HEK293 (cell line): ENCODE results near the gene ELAVL3.

Experiments used
- BCL11B ChIP-seq: fragments of 450-650 bp; formaldehyde crosslinking; IDR thresholded peaks from 2 replicates; pipeline ENCODE4 v1.5.1; 2016; ENCODE audit warnings: low read depth, missing biosample characterization, missing genetic modification characterization
- GLI2 ChIP-seq: fragments of 450-650 bp; formaldehyde crosslinking; IDR thresholded peaks from 2 replicates; pipeline ENCODE4; 2017; ENCODE audit warnings: missing biosample characterization, missing genetic modification characterization, low read depth, borderline replicate concordance
- GLI4 ChIP-seq: fragments of 450-650 bp; formaldehyde crosslinking; IDR thresholded peaks from 2 replicates; pipeline ENCODE4 v1.5.1; 2016; ENCODE audit warnings: missing biosample characterization, missing genetic modification characterization
- IKZF3 ChIP-seq: fragments of 450-650 bp; IDR thresholded peaks from 2 replicates; pipeline ENCODE4 v1.5.0; 2018; ENCODE audit warnings: missing biosample characterization, mild to moderate bottlenecking, missing genetic modification characterization, moderate library complexity
- KLF8 ChIP-seq: fragments of 450-650 bp; formaldehyde crosslinking; IDR thresholded peaks from 2 replicates; pipeline ENCODE4 v1.5.1; 2016; ENCODE audit warnings: missing biosample characterization, missing genetic modification characterization
- MEIS1 ChIP-seq: sonication (generic); formaldehyde crosslinking; IDR thresholded peaks from 2 replicates; pipeline ENCODE4 v1.8.1; 2022; ENCODE audit warnings: missing genetic modification reagents, mild to moderate bottlenecking, borderline replicate concordance
- MYNN ChIP-seq: fragments of 450-650 bp; formaldehyde crosslinking; IDR thresholded peaks from 2 replicates; pipeline ENCODE4 v1.5.1; 2016; ENCODE audit warnings: missing biosample characterization, missing genetic modification characterization, borderline replicate concordance
- SP3 ChIP-seq: fragments of 450-650 bp; formaldehyde crosslinking; IDR thresholded peaks from 2 replicates; pipeline ENCODE4 v1.5.1; 2016; ENCODE audit warnings: missing biosample characterization, missing genetic modification characterization
- TCF7L2 ChIP-seq: IDR thresholded peaks from 2 replicates; pipeline ENCODE4 v1.6.1; 2011; ENCODE audit warnings: low read depth, mild to moderate bottlenecking, inconsistent platforms, low read length, moderate library complexity, borderline replicate concordance
- ZBTB1 ChIP-seq: fragments of 450-650 bp; formaldehyde crosslinking; IDR thresholded peaks from 2 replicates; pipeline ENCODE4 v1.5.1; 2016; ENCODE audit warnings: missing biosample characterization, missing genetic modification characterization
- ZFP3 ChIP-seq: fragments of 450-650 bp; formaldehyde crosslinking; IDR thresholded peaks from 2 replicates; pipeline ENCODE4 v1.5.1; 2016; ENCODE audit warnings: low read depth, missing biosample characterization, missing genetic modification characterization
- ZIC2 ChIP-seq: fragments of 450-650 bp; formaldehyde crosslinking; IDR thresholded peaks from 2 replicates; pipeline ENCODE4 v1.5.1; 2016; ENCODE audit warnings: missing biosample characterization, missing genetic modification characterization
- ZNF10 ChIP-seq: fragments of 450-650 bp; formaldehyde crosslinking; IDR thresholded peaks from 2 replicates; pipeline ENCODE4 v1.5.1; 2017; ENCODE audit warnings: missing biosample characterization, missing genetic modification characterization
- ZNF133 ChIP-seq: fragments of 450-650 bp; formaldehyde crosslinking; IDR thresholded peaks from 2 replicates; pipeline ENCODE4 v1.5.1; 2016; ENCODE audit warnings: missing biosample characterization, missing genetic modification characterization
- ZNF223 ChIP-seq: fragments of 450-650 bp; formaldehyde crosslinking; IDR thresholded peaks from 2 replicates; pipeline ENCODE4 v1.5.1; 2016; ENCODE audit warnings: missing biosample characterization, missing genetic modification characterization
- ZNF248 ChIP-seq: fragments of 450-650 bp; formaldehyde crosslinking; IDR thresholded peaks from 2 replicates; pipeline ENCODE4 v1.5.1; 2017; ENCODE audit warnings: missing biosample characterization, missing genetic modification characterization
- ZNF274 ChIP-seq, 2 experiments: fragments of 200-500 bp in 1 of 2; fragments of 450-650 bp in 1 of 2; sonication (Bioruptor generic) in 1 of 2; formaldehyde crosslinking in 1 of 2; IDR thresholded peaks; 2 replicates each; pipeline versions ENCODE4 v1.5.1 to v1.6.1; 2014 to 2016; ENCODE audit warnings: borderline replicate concordance in 1 of 2, inconsistent platforms in 1 of 2, low read length in 1 of 2, missing biosample characterization in 1 of 2, missing genetic modification characterization in 1 of 2
- ZNF324 ChIP-seq: fragments of 450-650 bp; formaldehyde crosslinking; IDR thresholded peaks from 2 replicates; pipeline ENCODE4 v1.5.1; 2016; ENCODE audit warnings: missing biosample characterization, missing genetic modification characterization
- ZNF37A ChIP-seq: fragments of 450-650 bp; IDR thresholded peaks from 2 replicates; pipeline ENCODE4 v1.5.1; 2018; ENCODE audit warnings: missing biosample characterization, missing genetic modification characterization
- ZNF416 ChIP-seq: fragments of 450-650 bp; formaldehyde crosslinking; IDR thresholded peaks from 2 replicates; pipeline ENCODE4 v1.5.1; 2016; ENCODE audit warnings: missing biosample characterization, missing genetic modification characterization
- ZNF521 ChIP-seq: fragments of 450-650 bp; formaldehyde crosslinking; IDR thresholded peaks from 2 replicates; pipeline ENCODE4 v1.5.1; 2017; ENCODE audit warnings: missing biosample characterization, mild to moderate bottlenecking, missing genetic modification characterization
- ZNF549 ChIP-seq: fragments of 450-650 bp; IDR thresholded peaks from 2 replicates; pipeline ENCODE4 v1.5.1; 2018; ENCODE audit warnings: missing biosample characterization, missing genetic modification characterization, mild to moderate bottlenecking, inconsistent platforms, moderate library complexity
- ZNF610 ChIP-seq: fragments of 450-650 bp; formaldehyde crosslinking; IDR thresholded peaks from 2 replicates; pipeline ENCODE4 v1.5.1; 2016; ENCODE audit warnings: missing biosample characterization, missing genetic modification characterization, borderline replicate concordance
- ZNF621 ChIP-seq: fragments of 450-650 bp; formaldehyde crosslinking; IDR thresholded peaks from 2 replicates; pipeline ENCODE4 v1.5.1; 2017; ENCODE audit warnings: missing biosample characterization, missing genetic modification characterization
- ZNF623 ChIP-seq: fragments of 450-650 bp; formaldehyde crosslinking; IDR thresholded peaks from 2 replicates; pipeline ENCODE4 v1.5.1; 2016; ENCODE audit warnings: missing biosample characterization, missing genetic modification characterization
- ZNF660 ChIP-seq: fragments of 450-650 bp; IDR thresholded peaks from 2 replicates; pipeline ENCODE4 v1.5.1; 2018; ENCODE audit warnings: missing biosample characterization, mild to moderate bottlenecking, missing genetic modification characterization
- ZNF670 ChIP-seq: fragments of 450-650 bp; formaldehyde crosslinking; IDR thresholded peaks from 2 replicates; pipeline ENCODE4 v1.5.1; 2016; ENCODE audit warnings: missing biosample characterization, missing genetic modification characterization, low read depth
- ZNF701 ChIP-seq: fragments of 450-650 bp; formaldehyde crosslinking; IDR thresholded peaks from 2 replicates; pipeline ENCODE4 v1.5.1; 2016; ENCODE audit warnings: missing biosample characterization, missing genetic modification characterization
- ZNF768 ChIP-seq: fragments of 450-650 bp; formaldehyde crosslinking; IDR thresholded peaks from 2 replicates; pipeline ENCODE4 v1.5.1; 2018; ENCODE audit warnings: missing biosample characterization, mild to moderate bottlenecking, missing genetic modification characterization
- ZNF785 ChIP-seq: fragments of 450-650 bp; formaldehyde crosslinking; IDR thresholded peaks from 2 replicates; pipeline ENCODE4 v1.5.1; 2016; ENCODE audit warnings: missing biosample characterization, missing genetic modification characterization
- ZSCAN23 ChIP-seq: fragments of 450-650 bp; formaldehyde crosslinking; IDR thresholded peaks from 2 replicates; pipeline ENCODE4 v1.5.1; 2016; ENCODE audit warnings: missing biosample characterization, missing genetic modification characterization
- TF ChIP-seq, protein P1 (sequence below): fragments of 450-650 bp; formaldehyde crosslinking; IDR thresholded peaks from 2 replicates; pipeline ENCODE4 v1.5.1; 2016; ENCODE audit warnings: missing biosample characterization, missing genetic modification characterization
- TF ChIP-seq, protein P2 (sequence below): fragments of 450-650 bp; formaldehyde crosslinking; IDR thresholded peaks from 2 replicates; pipeline ENCODE4 v1.5.1; 2016; ENCODE audit warnings: missing biosample characterization, missing genetic modification characterization
- TF ChIP-seq, protein P3 (sequence below): fragments of 450-650 bp; formaldehyde crosslinking; IDR thresholded peaks from 2 replicates; pipeline ENCODE4 v1.5.1; 2016; ENCODE audit warnings: missing biosample characterization, missing genetic modification characterization
- TF ChIP-seq, protein P4 (sequence below): fragments of 450-650 bp; formaldehyde crosslinking; IDR thresholded peaks from 2 replicates; pipeline ENCODE4 v1.5.1; 2016; ENCODE audit warnings: missing biosample characterization, missing genetic modification characterization

Gene ELAVL3

DNA sequence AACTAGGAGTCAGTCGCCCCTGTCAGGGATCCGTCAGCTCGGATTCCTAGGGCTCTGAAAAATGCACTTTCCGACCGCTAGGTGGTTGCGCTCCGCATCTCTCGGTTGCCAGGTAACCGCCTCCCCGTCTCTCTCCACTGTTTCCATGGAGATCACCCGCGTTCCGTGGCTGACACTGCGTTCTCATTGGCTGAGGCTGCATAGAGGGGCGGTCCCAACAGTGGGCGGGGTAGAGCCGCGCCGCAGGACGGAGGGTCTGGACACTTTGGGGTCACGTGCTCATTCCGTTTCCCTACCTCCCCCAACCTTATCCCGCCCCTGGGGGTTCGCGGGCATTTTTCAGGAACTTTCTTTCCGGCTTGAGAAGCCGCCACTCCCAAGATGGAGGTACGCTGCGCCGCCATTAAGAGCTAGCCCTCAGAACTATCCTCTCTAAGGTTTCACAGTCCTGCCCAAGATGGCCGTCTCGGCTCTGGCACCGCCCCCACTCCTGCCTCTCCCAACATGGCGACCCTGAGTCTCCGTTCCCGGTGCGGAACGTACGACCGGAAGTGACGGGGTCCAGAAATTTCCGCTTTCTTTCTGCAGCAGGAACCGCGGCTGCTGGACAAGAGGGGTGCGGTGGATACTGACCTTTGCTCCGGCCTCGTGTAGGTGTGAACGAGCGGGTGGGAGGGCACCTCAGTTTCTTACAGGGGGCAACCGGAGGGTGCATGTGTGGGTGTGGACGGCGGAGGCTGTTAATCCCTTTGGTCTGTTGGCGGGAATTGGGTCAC is 45.6 kb downstream of the ELAVL3 start, which contains the start of the genes ODAD3 and PRKCSH (continued):
- TF ChIP-seq, protein P1, sequence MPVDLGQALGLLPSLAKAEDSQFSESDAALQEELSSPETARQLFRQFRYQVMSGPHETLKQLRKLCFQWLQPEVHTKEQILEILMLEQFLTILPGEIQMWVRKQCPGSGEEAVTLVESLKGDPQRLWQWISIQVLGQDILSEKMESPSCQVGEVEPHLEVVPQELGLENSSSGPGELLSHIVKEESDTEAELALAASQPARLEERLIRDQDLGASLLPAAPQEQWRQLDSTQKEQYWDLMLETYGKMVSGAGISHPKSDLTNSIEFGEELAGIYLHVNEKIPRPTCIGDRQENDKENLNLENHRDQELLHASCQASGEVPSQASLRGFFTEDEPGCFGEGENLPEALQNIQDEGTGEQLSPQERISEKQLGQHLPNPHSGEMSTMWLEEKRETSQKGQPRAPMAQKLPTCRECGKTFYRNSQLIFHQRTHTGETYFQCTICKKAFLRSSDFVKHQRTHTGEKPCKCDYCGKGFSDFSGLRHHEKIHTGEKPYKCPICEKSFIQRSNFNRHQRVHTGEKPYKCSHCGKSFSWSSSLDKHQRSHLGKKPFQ, result peak; percentile 84
- peak; percentile 23; the same call in 1 of the 2 replicates for TF ChIP-seq ZIC2 (tag by site-specific recombination)
- no peak for TF ChIP-seq ZNF521 (tag by site-specific recombination)
- TF ChIP-seq ZNF324 (tag by site-specific recombination), result peak; percentile 68; the same call in 1 of the 2 replicates
- TF ChIP-seq KLF8 (tag by site-specific recombination), result peak; percentile 87
- TF ChIP-seq ZNF785 (tag by site-specific recombination), result no peak
- TF ChIP-seq ZNF623 (tag by site-specific recombination), result peak; percentile 18; the same call in 1 of the 2 replicates
- peak; percentile 97 for TF ChIP-seq SP3 (tag by site-specific recombination)
- no peak for TF ChIP-seq GLI4 (tag by site-specific recombination)
- TF ChIP-seq ZNF701 (tag by site-specific recombination), result no peak
- TF ChIP-seq BCL11B (tag by site-specific recombination), result peak; percentile 98
- no peak for TF ChIP-seq ZNF416
- no peak for TF ChIP-seq ZNF768 (tag by site-specific recombination)
- TF ChIP-seq MEIS1 (CRISPR knock-in tag), result no peak
- TF ChIP-seq ZNF10 (tag by site-specific recombination), result no peak; the same call in 1 of the 2 replicates
- TF ChIP-seq, protein P2, sequence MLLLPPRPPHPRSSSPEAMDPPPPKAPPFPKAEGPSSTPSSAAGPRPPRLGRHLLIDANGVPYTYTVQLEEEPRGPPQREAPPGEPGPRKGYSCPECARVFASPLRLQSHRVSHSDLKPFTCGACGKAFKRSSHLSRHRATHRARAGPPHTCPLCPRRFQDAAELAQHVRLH (tag by site-specific recombination), result peak; percentile 99
- no peak; the same call in 1 of the 2 replicates for TF ChIP-seq ZNF660 (tag by site-specific recombination)
- TF ChIP-seq ZNF248, result no peak
- TF ChIP-seq TCF7L2, result no peak
- TF ChIP-seq ZSCAN23 (tag by site-specific recombination), result no peak
- no peak for TF ChIP-seq ZNF549 (tag by site-specific recombination)
- no peak for TF ChIP-seq ZFP3 (tag by site-specific recombination)
- no peak for TF ChIP-seq ZBTB1
- TF ChIP-seq, protein P3, sequence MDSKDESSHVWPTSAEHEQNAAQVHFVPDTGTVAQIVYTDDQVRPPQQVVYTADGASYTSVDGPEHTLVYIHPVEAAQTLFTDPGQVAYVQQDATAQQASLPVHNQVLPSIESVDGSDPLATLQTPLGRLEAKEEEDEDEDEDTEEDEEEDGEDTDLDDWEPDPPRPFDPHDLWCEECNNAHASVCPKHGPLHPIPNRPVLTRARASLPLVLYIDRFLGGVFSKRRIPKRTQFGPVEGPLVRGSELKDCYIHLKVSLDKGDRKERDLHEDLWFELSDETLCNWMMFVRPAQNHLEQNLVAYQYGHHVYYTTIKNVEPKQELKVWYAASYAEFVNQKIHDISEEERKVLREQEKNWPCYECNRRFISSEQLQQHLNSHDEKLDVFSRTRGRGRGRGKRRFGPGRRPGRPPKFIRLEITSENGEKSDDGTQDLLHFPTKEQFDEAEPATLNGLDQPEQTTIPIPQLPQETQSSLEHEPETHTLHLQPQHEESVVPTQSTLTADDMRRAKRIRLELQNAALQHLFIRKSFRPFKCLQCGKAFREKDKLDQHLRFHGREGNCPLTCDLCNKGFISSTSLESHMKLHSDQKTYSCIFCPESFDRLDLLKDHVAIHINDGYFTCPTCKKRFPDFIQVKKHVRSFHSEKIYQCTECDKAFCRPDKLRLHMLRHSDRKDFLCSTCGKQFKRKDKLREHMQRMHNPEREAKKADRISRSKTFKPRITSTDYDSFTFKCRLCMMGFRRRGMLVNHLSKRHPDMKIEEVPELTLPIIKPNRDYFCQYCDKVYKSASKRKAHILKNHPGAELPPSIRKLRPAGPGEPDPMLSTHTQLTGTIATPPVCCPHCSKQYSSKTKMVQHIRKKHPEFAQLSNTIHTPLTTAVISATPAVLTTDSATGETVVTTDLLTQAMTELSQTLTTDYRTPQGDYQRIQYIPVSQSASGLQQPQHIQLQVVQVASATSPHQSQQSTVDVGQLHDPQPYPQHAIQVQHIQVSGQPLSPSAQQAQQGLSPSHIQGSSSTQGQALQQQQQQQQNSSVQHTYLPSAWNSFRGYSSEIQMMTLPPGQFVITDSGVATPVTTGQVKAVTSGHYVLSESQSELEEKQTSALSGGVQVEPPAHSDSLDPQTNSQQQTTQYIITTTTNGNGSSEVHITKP (tag by site-specific recombination), result peak; percentile 48
- peak; percentile 100 for TF ChIP-seq IKZF3 (tag by site-specific recombination)
- TF ChIP-seq ZNF610 (tag by site-specific recombination), result peak; percentile 31; the same call in 1 of the 2 replicates
- no peak for TF ChIP-seq ZNF274 (IDR thresholded peaks at IDR 0.05; ENCODE audit: low read length)
- TF ChIP-seq ZNF274 (tag by site-specific recombination; IDR thresholded peaks at IDR 0.05; ENCODE audit: borderline replicate concordance), result no peak
- TF ChIP-seq, protein P4, sequence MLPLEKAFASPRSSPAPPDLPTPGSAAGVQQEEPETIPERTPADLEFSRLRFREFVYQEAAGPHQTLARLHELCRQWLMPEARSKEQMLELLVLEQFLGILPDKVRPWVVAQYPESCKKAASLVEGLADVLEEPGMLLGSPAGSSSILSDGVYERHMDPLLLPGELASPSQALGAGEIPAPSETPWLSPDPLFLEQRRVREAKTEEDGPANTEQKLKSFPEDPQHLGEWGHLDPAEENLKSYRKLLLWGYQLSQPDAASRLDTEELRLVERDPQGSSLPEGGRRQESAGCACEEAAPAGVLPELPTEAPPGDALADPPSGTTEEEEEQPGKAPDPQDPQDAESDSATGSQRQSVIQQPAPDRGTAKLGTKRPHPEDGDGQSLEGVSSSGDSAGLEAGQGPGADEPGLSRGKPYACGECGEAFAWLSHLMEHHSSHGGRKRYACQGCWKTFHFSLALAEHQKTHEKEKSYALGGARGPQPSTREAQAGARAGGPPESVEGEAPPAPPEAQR, result no peak
- TF ChIP-seq ZNF133, result no peak
- no peak for TF ChIP-seq GLI2
- no peak for TF ChIP-seq ZNF621 (tag by site-specific recombination)
- peak; percentile 96 for TF ChIP-seq MYNN (tag by site-specific recombination)
- TF ChIP-seq ZNF670 (tag by site-specific recombination), result no peak
- TF ChIP-seq ZNF223 (tag by site-specific recombination), result no peak
- TF ChIP-seq ZNF37A (tag by site-specific recombination), result no peak
